T47D (cell line): ENCODE results near the gene ANKRD2.
"Not testable (repeated sequence)": the region's sequence is repeated elsewhere in the genome, so short reads cannot be mapped to it uniquely, and the experiment has no call there.

Experiments
- DNase-seq, 2 experiments: peaks; one replicate each; pipeline versions ENCODE4 v3.0.0 to v3.0.0-alpha.2; 2011 to 2012; ENCODE audit warnings: low read depth in 1 of 2, low spot score in 1 of 2
- JUND ChIP-seq: IDR thresholded peaks from 2 replicates; pipeline ENCODE4 v1.6.1; 2012; ENCODE audit warnings: low read depth
- in situ Hi-C: cut with HindIII; loops from 2 replicates; pipeline ENCODE4 v1.10.0; 2016; ENCODE audit warnings: low sequenced_read_pairs, low pct_unique_long_range_greater_than_20kb

Gene ANKRD2

DNA sequence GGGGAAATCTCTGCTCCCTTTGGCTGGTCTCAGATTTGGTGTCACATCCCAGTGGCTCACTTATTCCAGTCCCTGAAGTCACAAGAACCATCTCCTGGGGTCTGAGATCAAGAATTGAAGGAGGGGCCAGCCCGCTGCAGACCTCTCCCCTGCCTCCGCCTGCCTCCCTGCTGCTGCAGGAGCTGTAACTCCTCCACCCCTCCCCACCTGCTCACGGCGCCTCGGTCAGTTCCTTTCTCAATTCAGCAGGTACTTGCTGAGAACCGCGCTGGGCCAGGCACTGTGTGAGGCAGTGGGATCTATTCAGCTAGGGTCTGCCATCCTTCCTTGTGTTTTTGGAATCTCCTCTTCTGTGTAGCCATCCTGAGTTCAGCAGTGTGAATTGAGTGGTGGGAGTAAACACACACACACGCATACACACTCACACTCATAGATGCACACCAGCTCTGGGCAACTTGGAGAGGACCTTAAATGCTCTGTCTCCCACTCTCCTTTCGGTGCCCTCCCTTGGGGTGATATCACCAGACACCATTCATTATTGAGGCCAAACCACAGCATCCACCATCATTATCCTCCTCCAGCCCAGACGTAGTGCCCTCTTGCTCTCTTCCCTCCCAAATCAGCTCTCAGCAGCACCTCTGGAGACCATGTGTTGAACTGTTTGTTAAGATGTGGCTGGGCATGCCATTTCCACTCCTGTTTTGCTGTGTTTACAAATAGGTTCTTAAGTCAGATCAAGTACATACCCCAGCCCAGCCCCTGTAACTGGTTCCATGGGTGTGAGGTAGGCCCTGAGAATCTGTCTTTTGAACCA lies 22.0 kb upstream of the ANKRD2 start:
- in situ Hi-C loops: no loop called here
- DNase-seq: no peak
- TF ChIP-seq JUND: no peak

DNA sequence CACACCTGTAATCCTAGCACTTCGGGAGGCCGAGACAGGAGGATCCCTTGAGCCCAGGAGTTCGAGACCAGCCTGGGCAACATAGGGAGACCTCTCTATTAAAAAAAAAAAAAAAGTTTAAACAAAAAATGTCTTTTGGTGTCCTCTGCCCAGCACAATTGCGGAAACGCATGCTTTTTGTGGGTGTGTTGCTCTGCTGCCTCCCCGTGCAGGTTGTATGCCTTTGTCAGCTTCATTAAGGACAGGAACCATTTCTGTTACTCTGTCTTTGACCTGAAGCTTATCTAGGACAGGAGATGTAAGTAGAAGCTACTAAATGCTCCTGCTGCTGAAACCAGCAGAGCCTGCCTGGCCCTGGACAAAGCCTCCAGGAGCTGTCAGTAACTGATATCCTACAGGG lies 21.3 kb upstream of the ANKRD2 start:
- in situ Hi-C loops: no loop called here
- DNase-seq: no peak
- TF ChIP-seq JUND: no peak

DNA sequence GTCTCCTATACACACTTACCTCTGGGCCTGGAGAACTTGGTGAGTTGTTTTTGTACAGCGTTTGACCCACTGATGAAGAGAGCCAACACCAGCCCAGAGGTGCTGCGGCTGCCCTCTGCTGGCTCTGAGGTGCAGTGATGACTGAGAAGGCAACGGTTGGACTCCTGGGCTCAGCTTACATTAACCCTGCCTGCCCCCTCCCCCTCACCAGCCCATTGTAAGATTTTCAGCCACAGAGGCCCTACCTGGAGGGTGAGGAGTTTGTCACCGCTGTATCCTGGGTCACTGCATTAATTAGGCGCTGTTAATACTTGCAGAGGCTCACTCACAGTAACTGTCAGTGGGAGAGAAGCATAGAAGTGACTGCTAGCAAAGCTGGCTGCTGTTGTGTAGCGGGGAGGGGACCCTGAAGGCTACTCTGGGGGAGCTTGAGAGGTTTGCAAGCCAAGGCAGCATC lies 19.0 kb upstream of the ANKRD2 start:
- TF ChIP-seq JUND: no peak
- peak in 1 of 2 experiments; percentile 85 for DNase-seq
- in situ Hi-C loops: no loop called here

DNA sequence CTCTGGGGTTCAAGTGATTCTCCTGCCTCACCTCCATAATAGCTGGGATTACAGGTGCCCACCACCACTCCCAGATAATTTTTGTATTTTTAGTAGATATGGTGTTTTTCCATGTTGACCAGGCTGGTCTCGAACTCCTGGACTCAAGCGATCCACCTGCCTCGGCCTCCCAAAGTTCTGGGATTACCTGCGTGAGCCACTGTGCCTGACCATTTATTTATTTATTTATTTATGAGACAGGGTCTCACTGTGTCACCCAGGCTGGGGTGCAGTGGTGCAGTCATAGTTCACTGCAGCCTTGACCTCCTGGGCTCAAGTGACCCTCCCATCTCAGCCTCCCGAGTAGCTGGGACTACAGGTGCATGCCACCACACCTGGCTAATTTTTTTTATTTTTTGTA lies 18.2 kb upstream of the ANKRD2 start:
- DNase-seq, in situ Hi-C loops: not testable (repeated sequence)

DNA sequence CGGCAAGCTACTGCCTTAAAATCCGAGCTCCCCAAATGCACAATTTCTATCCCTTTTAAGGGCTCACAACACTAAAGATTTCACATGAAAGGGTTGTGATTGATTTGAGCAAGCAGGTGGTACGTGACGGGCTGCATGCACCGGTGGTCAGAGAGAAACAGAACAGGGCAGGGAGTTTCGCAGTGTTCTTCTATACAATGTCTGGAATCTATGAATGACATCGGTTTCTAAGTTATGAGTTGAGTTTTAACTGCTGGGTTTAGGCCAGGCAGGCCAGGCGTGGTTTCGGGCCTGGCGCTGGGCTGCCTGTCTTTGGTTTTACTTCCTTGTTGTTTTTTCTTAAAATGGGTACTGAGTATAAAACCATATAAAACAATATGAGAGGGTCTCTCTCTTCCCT lies 17.0 kb upstream of the ANKRD2 start:
- in situ Hi-C loops, DNase-seq: not testable (repeated sequence)

DNA sequence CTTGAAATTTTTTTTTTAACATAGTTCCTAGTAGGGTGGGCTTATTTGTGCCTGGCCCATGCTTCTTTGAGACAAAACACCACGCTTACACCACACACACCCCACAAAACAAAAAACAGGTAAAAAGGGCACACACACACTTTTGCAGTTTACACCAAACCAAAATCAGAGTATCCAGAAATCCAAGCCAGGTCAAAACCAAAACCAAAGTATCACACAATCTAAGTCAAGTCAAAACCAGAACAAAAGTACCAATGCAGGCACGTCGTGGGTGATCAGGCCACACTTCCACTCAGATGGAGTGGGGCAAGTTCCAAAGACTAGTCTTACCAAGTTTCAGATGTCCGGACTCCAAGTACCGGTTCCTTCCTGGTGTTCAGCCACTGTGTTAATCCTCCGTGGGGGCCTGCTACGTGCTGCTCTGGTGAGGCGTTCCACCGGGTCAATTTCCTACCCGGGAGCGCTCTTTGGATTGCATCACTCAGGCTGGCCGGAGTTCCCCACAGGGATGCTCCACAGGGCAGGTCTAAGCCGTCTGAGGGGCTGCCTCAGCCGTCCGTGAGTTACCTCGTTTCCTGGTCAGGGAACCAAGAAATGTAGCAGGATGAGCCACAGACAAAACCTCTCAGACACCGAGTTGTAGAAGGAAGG lies 11.7 kb upstream of the ANKRD2 start:
- DNase-seq, in situ Hi-C loops: not testable (repeated sequence)

DNA sequence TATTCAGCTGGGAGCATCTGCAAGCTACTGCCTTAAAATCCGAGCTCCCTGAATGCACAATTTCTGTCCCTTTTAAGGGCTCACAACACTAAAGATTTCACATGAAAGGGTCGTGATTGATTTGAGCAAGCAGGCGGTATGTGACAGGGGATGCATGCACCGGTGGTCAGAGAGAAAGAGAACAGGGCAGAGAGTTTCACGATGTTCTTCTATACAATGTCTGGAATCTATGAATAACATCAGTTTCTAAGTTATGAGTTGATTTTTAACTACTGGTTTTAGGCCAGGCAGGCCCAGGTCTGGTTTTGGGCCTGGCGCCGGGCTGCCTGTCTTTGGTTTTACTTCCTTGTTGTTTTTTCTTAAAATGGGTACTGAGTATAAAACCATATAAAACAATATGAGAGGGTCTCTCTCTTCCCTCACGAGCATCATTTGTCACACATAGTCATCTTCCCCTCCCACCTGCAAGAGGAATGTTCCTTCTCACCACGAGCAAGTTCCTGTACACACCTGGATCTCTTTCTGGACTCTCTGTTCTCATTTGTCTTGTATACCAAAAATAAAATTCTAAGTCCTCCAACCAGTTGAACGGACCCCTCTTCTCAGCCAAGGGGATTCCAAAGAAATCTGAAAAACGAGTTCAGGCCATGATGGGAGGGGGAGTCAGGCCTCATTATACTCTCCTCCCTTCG lies 11.0 kb upstream of the ANKRD2 start:
- in situ Hi-C loops, DNase-seq: not testable (repeated sequence)

DNA sequence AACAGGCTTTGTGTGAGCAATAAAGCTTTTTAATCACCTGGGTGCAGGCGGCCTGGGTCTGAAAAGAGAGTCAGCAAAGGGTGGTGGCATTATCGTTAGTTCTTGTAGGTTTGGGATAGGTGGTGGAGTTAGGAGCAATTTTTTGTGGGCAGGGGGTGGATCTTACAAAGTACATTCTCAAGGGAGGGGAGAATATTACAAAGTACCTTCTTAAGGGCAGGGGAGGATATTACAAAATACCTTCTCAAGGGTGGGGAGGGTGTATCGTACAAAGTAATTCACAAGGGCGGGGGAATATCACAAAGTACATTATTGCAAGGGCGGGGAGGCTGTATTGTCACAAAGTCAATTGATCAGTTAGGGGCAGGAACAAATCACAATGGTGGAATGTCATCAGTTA lies 10.2 kb upstream of the ANKRD2 start:
- in situ Hi-C loops, DNase-seq: not testable (repeated sequence)

DNA sequence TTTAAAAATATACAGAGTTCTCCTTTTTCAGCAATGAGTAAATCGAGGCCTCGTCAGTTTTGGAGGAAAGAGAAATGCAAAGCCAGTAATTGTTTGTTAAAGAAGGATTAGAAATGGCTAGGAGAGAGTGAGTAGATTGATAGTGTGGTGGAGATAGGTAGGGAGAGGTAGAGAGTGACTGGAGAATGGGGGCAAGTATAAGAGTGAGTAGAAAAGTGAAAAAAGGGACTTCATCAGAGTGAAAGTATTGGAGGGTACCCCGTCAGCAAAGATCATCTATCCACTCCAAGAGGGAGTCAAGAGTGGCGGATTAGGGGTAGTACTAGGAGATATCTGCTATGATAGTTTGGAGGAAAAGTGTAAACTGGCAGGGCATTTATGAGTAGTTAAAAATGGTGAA lies 9.2 kb upstream of the ANKRD2 start:
- no peak for TF ChIP-seq JUND
- no peak for DNase-seq
- in situ Hi-C loops: no loop called here

DNA sequence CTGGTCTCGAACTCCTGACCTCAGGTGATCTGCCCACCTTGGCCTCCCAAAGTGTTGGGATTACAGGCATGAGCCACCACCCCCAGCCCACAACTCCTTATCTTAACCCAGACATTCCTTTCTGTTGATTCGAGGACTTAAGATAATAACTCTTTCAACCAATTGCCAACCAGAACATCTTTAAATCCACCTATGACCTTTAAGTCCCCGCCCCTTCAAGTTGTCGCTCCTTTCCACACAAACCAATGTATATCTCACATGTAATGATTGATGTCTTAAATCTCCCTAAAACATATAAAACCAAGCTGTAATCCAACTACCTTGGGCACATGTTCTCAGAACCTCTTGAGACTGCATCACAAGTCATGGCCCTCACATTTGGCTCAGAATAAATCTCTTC lies 7.8 kb upstream of the ANKRD2 start:
- DNase-seq: no peak
- in situ Hi-C loops: no loop called here
- no peak for TF ChIP-seq JUND

DNA sequence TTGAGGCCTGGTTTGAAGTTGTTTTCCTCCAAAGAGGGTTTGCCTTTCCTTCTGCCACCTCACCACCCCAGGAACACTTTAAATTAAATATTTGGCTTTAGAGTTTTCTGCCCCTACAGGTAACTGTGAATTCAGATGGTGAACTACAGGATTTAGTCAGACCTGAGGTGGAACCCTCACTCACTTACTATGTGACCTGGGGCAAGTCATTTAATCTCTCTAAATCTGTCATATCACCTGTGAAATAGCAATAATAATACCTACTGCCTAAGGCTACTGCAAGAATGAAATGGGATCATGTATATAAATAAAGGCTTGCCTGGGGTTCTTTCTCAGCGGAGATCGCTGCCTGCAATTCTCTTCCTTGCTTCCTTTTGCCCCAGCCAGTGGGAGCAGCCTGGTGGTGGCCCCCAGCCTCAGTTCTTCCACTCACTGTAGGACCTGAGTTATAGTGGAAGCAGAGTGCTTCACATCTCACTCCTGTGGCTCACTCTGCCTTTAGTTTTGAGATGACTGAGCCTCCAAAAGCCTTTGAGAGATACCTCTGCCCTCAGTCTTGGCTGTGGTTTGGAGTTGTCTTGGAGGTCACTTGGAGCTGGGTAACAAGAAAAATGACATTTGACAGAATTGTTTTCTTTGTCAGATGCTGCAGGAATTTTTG lies 6.1 kb upstream of the ANKRD2 start:
- no peak for DNase-seq
- TF ChIP-seq JUND: no peak
- in situ Hi-C loops: no loop called here

DNA sequence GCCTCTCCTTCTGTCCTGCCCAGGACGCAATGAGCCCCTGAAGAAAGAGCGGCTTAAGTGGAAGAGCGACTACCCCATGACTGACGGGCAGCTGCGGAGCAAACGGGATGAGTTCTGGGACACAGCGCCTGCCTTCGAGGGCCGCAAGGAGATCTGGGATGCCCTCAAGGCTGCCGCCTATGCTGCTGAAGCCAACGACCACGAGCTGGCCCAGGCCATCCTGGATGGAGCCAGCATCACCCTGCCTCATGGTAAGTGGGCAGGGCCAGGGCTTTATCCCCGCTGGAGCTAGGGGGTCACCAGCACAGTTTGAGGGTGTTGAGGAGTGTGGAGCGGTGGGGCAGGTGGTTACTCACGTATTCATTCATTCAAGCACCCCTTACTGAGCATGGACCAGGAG lies 4.7 kb upstream of the ANKRD2 start:
- no peak for DNase-seq
- TF ChIP-seq JUND: no peak
- in situ Hi-C loops: no loop called here
